Endothelial cell of umbilical vein (primary cell): Measurements from ENCODE around the gene MTRF1L. TPM values are rescaled to one million over a fixed set of nuclear protein-coding genes. Genes with fewer than 3 reads are reported as not detected.

Experiments used
- BruUV-seq: library from RNA; stranded (reverse); fragments of 400-500 nt; replicated peaks from 2 replicates; lab custom pipeline; 2021; lab: Mats Ljungman, UMichigan
- CTCF ChIA-PET: fragments of 300-600, 350-600 bp; sonication (Branson Sonifier 250); formaldehyde crosslinking; loops from one replicate; lab custom pipeline; 2021; ENCODE audit warnings: antibody characterized with exemption, inconsistent platforms; lab: Charles Lee
- POLR2A ChIA-PET: fragments of 300-600, 350-600 bp; sonication (Branson Sonifier 250); formaldehyde crosslinking; loops from one replicate; lab custom pipeline; 2021; ENCODE audit warnings: antibody characterized with exemption, inconsistent platforms; lab: Charles Lee
- DNase-seq: peaks from one replicate; pipeline ENCODE4 v3.0.0-alpha.2; 2011; ENCODE audit warnings: low read depth, low spot score
- FAIRE-seq: peaks from 2 replicates; lab custom pipeline; 2011; peaks lifted over from hg19 to GRCh38; lab: Jason Lieb, UNC
- H2AFZ ChIP-seq: 2 replicates; pipeline ENCODE4 v1.6.0; 2012; ENCODE audit warnings: low read depth, low read length, control low read depth, inconsistent platforms
- H3K27ac ChIP-seq: 2 replicates; pipeline ENCODE4 v1.5.1; 2011; ENCODE audit warnings: low read depth, mild to moderate bottlenecking, control low read depth, low read length, moderate library complexity; ENCODE audit not compliant: insufficient read depth
- H3K27me3 ChIP-seq, 2 experiments: 2 replicates each; pipeline versions ENCODE4 v1.6.0 to v1.6.1; 2011; ENCODE audit warnings: low read length in 2 of 2, mixed read lengths in 1 of 2; ENCODE audit not compliant: control insufficient read depth in 2 of 2, insufficient read depth in 2 of 2
- H3K36me3 ChIP-seq, 2 experiments: 2 replicates in 1 of 2; 3 replicates in 1 of 2; pipeline ENCODE4 v1.5.1; 2011; ENCODE audit warnings: low read length in 2 of 2, mild to moderate bottlenecking in 1 of 2, moderate library complexity in 1 of 2; ENCODE audit not compliant: control insufficient read depth in 2 of 2, insufficient read depth in 2 of 2; ENCODE audit errors: extremely low read depth in 1 of 2
- H3K4me1 ChIP-seq: 3 replicates; pipeline ENCODE4 v1.5.1; 2011; ENCODE audit warnings: mild to moderate bottlenecking, low read length; ENCODE audit not compliant: control insufficient read depth, insufficient read depth; ENCODE audit errors: extremely low read depth
- H3K4me2 ChIP-seq: 2 replicates; pipeline ENCODE4 v1.6.1; 2011; ENCODE audit warnings: low read length, control low read depth, mixed read lengths; ENCODE audit not compliant: insufficient read depth
- H3K4me3 ChIP-seq, 3 experiments: fragments of 200-600 bp in 1 of 3; sonication (generic), shearing (Covaris generic) in 1 of 3; replicated peaks in 1 of 3; 2 replicates each; pipeline ENCODE4 v1.5.1; 2011 to 2016; ENCODE audit warnings: control low read depth in 3 of 3, low read length in 3 of 3, mild to moderate bottlenecking in 2 of 3, inconsistent platforms in 1 of 3, low read depth in 1 of 3, moderate library complexity in 1 of 3; ENCODE audit not compliant: insufficient read depth in 1 of 3
- H3K79me2 ChIP-seq: 2 replicates; pipeline ENCODE4 v1.6.0; 2012; ENCODE audit warnings: low read length, inconsistent platforms; ENCODE audit not compliant: control insufficient read depth, insufficient read depth
- H3K9ac ChIP-seq: replicated peaks from 2 replicates; pipeline ENCODE3; 2011; ENCODE audit warnings: low read length, control low read depth; ENCODE audit not compliant: insufficient read depth; ENCODE audit errors: extremely low read depth
- H3K9me1 ChIP-seq: replicated peaks from 3 replicates; pipeline ENCODE4 v1.6.0; 2011; ENCODE audit warnings: mild to moderate bottlenecking, low read length; ENCODE audit not compliant: control insufficient read depth, insufficient read depth; ENCODE audit errors: extremely low read depth
- H3K9me3 ChIP-seq: replicated peaks from 2 replicates; pipeline ENCODE4 v1.5.1; 2012; ENCODE audit warnings: low read length, inconsistent platforms; ENCODE audit not compliant: control insufficient read depth, insufficient read depth
- H4K20me1 ChIP-seq: replicated peaks from 2 replicates; pipeline ENCODE3; 2011; ENCODE audit warnings: mild to moderate bottlenecking, low read length; ENCODE audit not compliant: control insufficient read depth, insufficient read depth; ENCODE audit errors: extremely low read depth
- CTCF ChIP-seq, 2 donors: IDR thresholded peaks; 1 replicate in 1 of 2; 2 replicates in 1 of 2; pipeline ENCODE4 v1.5.1; 2011; ENCODE audit warnings: low read length in 2 of 2, mild to moderate bottlenecking in 2 of 2, moderate library complexity in 2 of 2, control low read depth in 1 of 2, inconsistent platforms in 1 of 2, low read depth in 1 of 2; ENCODE audit not compliant: insufficient read depth in 1 of 2; ENCODE audit errors: extremely low read depth in 1 of 2
- EZH2 ChIP-seq: IDR thresholded peaks from 2 replicates; pipeline ENCODE4 v1.6.1; 2012; ENCODE audit warnings: borderline replicate concordance, low read depth, mild to moderate bottlenecking, moderate library complexity, low read length, inconsistent platforms; ENCODE audit not compliant: severe bottlenecking
- FOS ChIP-seq: IDR thresholded peaks from 2 replicates; pipeline ENCODE4 v1.6.1; 2011; ENCODE audit warnings: mild to moderate bottlenecking, low read length, moderate library complexity, borderline replicate concordance; ENCODE audit not compliant: insufficient read depth
- GATA2 ChIP-seq: IDR thresholded peaks from 2 replicates; pipeline ENCODE4 v1.7.0; 2011; ENCODE audit warnings: low read depth, mild to moderate bottlenecking, moderate library complexity, mixed read lengths, low read length; ENCODE audit not compliant: insufficient read length, insufficient read depth
- MYC ChIP-seq: IDR thresholded peaks from one replicate; pipeline ENCODE4 v1.6.1; 2011; ENCODE audit warnings: mild to moderate bottlenecking, low read depth, low read length
- POLR2AphosphoS5 ChIP-seq: IDR thresholded peaks from 2 replicates; pipeline ENCODE4 v1.6.1; 2012; ENCODE audit warnings: low read depth, mild to moderate bottlenecking, control low read depth, low read length, moderate library complexity; ENCODE audit not compliant: insufficient read depth
- dilution Hi-C: fragments of 300-500 bp; cut with MboI; formaldehyde crosslinking; loops from one replicate; pipeline ENCODE4 v1.15.0; 2019; ENCODE audit warnings: low sequenced_read_pairs; ENCODE audit not compliant: extremely low pct_ligation_motif_present
- intact Hi-C: fragments of 100-400 bp; cut with micrococcal nuclease; formaldehyde crosslinking; loops from one replicate; pipeline ENCODE4 v1.10.0; 2022
- polyA plus RNA-seq, 4 experiments: library from polyadenylated mRNA; depleted of rRNA in 3 of 4; stranded (reverse) in 3 of 4; unstranded in 1 of 4; fragments of >200 nt; gene quantifications; 2 replicates each; pipeline versions ENCODE4 v1.2.1 to v1.2.3, GENCODE V29; 2011 to 2012; ENCODE audit warnings: missing spikeins in 1 of 4
- total RNA-seq: library from RNA; stranded (reverse); gene quantifications from 2 replicates; pipeline ENCODE4 v1.2.3, GENCODE V29; 2021
- TF ChIP-seq, protein P1 (sequence below): IDR thresholded peaks from 2 replicates; pipeline ENCODE4 v1.6.1; 2011; ENCODE audit not compliant: insufficient read depth, insufficient read length

Gene MTRF1L
- total and polyA plus RNA-seq, 2 donors (not counting 3 experiments of a cell fraction or from before 2014, with no cell fraction given), result 6.2 to 27.5 TPM

DNA sequence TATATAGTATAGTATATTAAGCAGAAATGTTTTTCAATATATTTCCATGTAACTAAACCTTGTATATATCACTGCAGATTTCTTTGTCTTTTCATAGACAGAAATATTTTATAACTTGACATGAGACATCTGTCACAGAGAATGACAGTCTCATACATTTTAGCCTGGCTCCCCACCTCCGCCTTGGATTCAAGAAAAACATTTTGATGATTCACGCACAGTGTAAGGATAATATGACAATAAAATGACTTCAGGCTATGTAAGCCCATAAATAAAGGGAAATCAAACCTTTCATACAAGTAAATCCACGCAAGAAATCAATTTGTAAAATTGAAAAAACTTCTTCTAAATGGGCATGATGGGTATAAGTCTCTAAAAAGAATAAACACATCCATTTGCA lies 56.0 kb downstream of the MTRF1L start:
- TF ChIP-seq GATA2 (no peak), MYC (no peak), EZH2 (no peak), FOS (no peak), POLR2AphosphoS5 (no peak), CTCF (IDR thresholded peaks at IDR 0.05; ENCODE audit: extremely low read depth in 1 of 2, insufficient read depth in 1 of 2, low read depth in 1 of 2, low read length in 2 of 2) (no peak)
- TF ChIP-seq, protein P1, sequence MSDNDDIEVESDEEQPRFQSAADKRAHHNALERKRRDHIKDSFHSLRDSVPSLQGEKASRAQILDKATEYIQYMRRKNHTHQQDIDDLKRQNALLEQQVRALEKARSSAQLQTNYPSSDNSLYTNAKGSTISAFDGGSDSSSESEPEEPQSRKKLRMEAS, result no peak
- Histone ChIP-seq H3K4me3 (no peak overlapping the region), H3K4me1 (no peaks in the 10 kb centered on the region), H4K20me1 (no peaks in the 10 kb centered on the region), H3K9ac (no peak overlapping the region), H3K4me2 (no peak overlapping the region), H3K79me2 (no peaks in the 10 kb centered on the region), H3K9me1 (no peaks in the 10 kb centered on the region), H2AFZ (no peak overlapping the region), H3K36me3 (no peaks in the 10 kb centered on the region), H3K9me3 (no peaks in the 10 kb centered on the region), H3K27ac (no peak overlapping the region), H3K27me3 (no peaks in the 10 kb centered on the region)
- dilution Hi-C loops, result no loop called here
- DNase-seq (no peak), FAIRE-seq (no peak)
- intact Hi-C loops, result no loop called here
- BruUV-seq, result no TSS peak
- ChIA-PET CTCF (interaction anchor here (0.9 to 6.2 kb wide), 7 partner anchors 8 to 461 kb away, joined by 3 to 103 read pairs (median 11); partner anchors contain the start of gene VIP), POLR2A (no interaction called here)
